Liver (tissue), 9 donors: ENCODE results near the gene ORAI2. TPM values are rescaled to one million over a fixed set of nuclear protein-coding genes. Genes with fewer than 3 reads are reported as not detected.

ENCODE experiments used
- DNase-seq: peaks from one replicate; pipeline ENCODE4 v3.0.0-alpha.2; 2017; ENCODE audit warnings: low spot score
- H3K27ac ChIP-seq, 2 donors: one replicate each; pipeline ENCODE4 v1.7.0; 2013; ENCODE audit warnings: inconsistent platforms in 2 of 2, low read length in 2 of 2, control low read depth in 1 of 2, low read depth in 1 of 2, mild to moderate bottlenecking in 1 of 2
- H3K27me3 ChIP-seq, 4 donors: one replicate each; pipeline versions ENCODE4 v1.6.1 to v1.7.0; 2013; ENCODE audit warnings: low read length in 3 of 4, inconsistent platforms in 1 of 4, mild to moderate bottlenecking in 1 of 4, moderate library complexity in 1 of 4; ENCODE audit not compliant: control insufficient read depth in 4 of 4, insufficient read depth in 4 of 4
- H3K36me3 ChIP-seq, 4 donors: one replicate each; pipeline versions ENCODE4 v1.6.1 to v1.7.0; 2013; ENCODE audit warnings: low read length in 3 of 4, mild to moderate bottlenecking in 3 of 4, low read depth in 1 of 4, moderate library complexity in 1 of 4; ENCODE audit not compliant: control insufficient read depth in 4 of 4, insufficient read depth in 3 of 4
- H3K4me1 ChIP-seq, 4 donors: one replicate each; pipeline versions ENCODE4 v1.6.1 to v1.7.0; 2013; ENCODE audit warnings: low read length in 3 of 4, mild to moderate bottlenecking in 3 of 4, moderate library complexity in 1 of 4; ENCODE audit not compliant: control insufficient read depth in 4 of 4, insufficient read depth in 4 of 4
- H3K4me3 ChIP-seq, 3 donors: one replicate each; pipeline versions ENCODE4 v1.6.1 to v1.7.0; 2013; ENCODE audit warnings: low read length in 3 of 3, control low read depth in 1 of 3, low read depth in 1 of 3, mild to moderate bottlenecking in 1 of 3
- H3K9ac ChIP-seq, 2 donors: one replicate each; pipeline ENCODE4 v1.7.0; 2013; ENCODE audit warnings: low read length in 2 of 2, mild to moderate bottlenecking in 2 of 2, moderate library complexity in 2 of 2, control low read depth in 1 of 2, low read depth in 1 of 2
- H3K9me3 ChIP-seq, 4 donors: one replicate each; pipeline versions ENCODE4 v1.6.1 to v1.7.0; 2013; ENCODE audit warnings: low read length in 3 of 4; ENCODE audit not compliant: control insufficient read depth in 4 of 4
- EGR1 ChIP-seq, 2 donors: IDR thresholded peaks; 2 replicates each; pipeline ENCODE4 v1.6.1; 2016 to 2018; ENCODE audit warnings: antibody characterized with exemption in 2 of 2, low read depth in 2 of 2
- FOXA1 ChIP-seq: IDR thresholded peaks from 2 replicates; pipeline ENCODE4 v1.6.1; 2016; ENCODE audit warnings: antibody characterized with exemption
- FOXA2 ChIP-seq: IDR thresholded peaks from 2 replicates; pipeline ENCODE4 v1.6.1; 2016; ENCODE audit warnings: antibody characterized with exemption
- GABPA ChIP-seq, 2 donors: IDR thresholded peaks in 1 of 2; conservative IDR thresholded peaks in 1 of 2; 2 replicates each; pipeline ENCODE4 v1.6.1; 2016; ENCODE audit warnings: antibody characterized with exemption in 2 of 2, mild to moderate bottlenecking in 1 of 2, moderate library complexity in 1 of 2
- HNF4A ChIP-seq, 2 donors: conservative IDR thresholded peaks; 2 replicates each; pipeline ENCODE4 v1.6.1; 2016; ENCODE audit warnings: antibody characterized with exemption in 2 of 2, mild to moderate bottlenecking in 2 of 2
- HNF4G ChIP-seq: IDR thresholded peaks from 2 replicates; pipeline ENCODE4 v1.6.1; 2016; ENCODE audit warnings: antibody characterized with exemption
- JUND ChIP-seq, 2 donors: IDR thresholded peaks; 2 replicates each; pipeline ENCODE4 v1.6.1; 2016; ENCODE audit warnings: antibody characterized with exemption in 2 of 2
- NR2F2 ChIP-seq: IDR thresholded peaks from 2 replicates; pipeline ENCODE4 v1.6.1; 2016; ENCODE audit warnings: antibody characterized with exemption
- RAD21 ChIP-seq, 2 donors: IDR thresholded peaks; 2 replicates each; pipeline ENCODE4 v1.6.1; 2016; ENCODE audit warnings: antibody characterized with exemption in 2 of 2, mild to moderate bottlenecking in 2 of 2
- RXRA ChIP-seq, 2 donors: IDR thresholded peaks; 2 replicates each; pipeline ENCODE4 v1.6.1; 2017 to 2018; ENCODE audit warnings: antibody characterized with exemption in 2 of 2, mild to moderate bottlenecking in 1 of 2
- SP1 ChIP-seq: IDR thresholded peaks from 2 replicates; pipeline ENCODE4 v1.6.1; 2018; ENCODE audit warnings: antibody characterized with exemption, mild to moderate bottlenecking
- TAF1 ChIP-seq: conservative IDR thresholded peaks from 2 replicates; pipeline ENCODE4 v1.6.1; 2016; ENCODE audit warnings: antibody characterized with exemption, mild to moderate bottlenecking
- YY1 ChIP-seq: IDR thresholded peaks from 2 replicates; pipeline ENCODE4 v1.6.1; 2016; ENCODE audit warnings: antibody characterized with exemption, mild to moderate bottlenecking
- WGBS: extraction: QIAGEN DNeasy Blood & Tissue Kit; methylation state at CpG from one replicate; pipeline ENCODE4 v1.1.7; 2013; 5-methylcytosine and 5-hydroxymethylcytosine counted together
- polyA plus RNA-seq, 2 donors: library from polyadenylated mRNA; stranded (reverse) in 1 of 2; unstranded in 1 of 2; fragments of 200-250 nt in 1 of 2; fragments of >200 nt in 1 of 2; fragmentation: Nextera tagmentation in 1 of 2; extraction: Ambion mirVana in 1 of 2; gene quantifications; one replicate each; pipeline versions ENCODE4 v1.2.1 to v1.2.3, GENCODE V29; 2013 to 2015
- total RNA-seq, 2 donors: library from RNA; depleted of rRNA; stranded (reverse); fragments of >200 nt; gene quantifications; one replicate each; pipeline ENCODE4 v1.2.3, GENCODE V29; 2014
- TF ChIP-seq, protein P1 (sequence below): IDR thresholded peaks from 2 replicates; pipeline ENCODE4 v1.6.1; 2016; ENCODE audit warnings: antibody characterized with exemption, mild to moderate bottlenecking
- TF ChIP-seq, protein P2 (sequence below): IDR thresholded peaks from 2 replicates; pipeline ENCODE4 v1.6.1; 2016; ENCODE audit warnings: antibody characterized with exemption
- TF ChIP-seq, protein P3 (sequence below): IDR thresholded peaks from 2 replicates; pipeline ENCODE4 v1.6.1; 2016; ENCODE audit warnings: antibody characterized with exemption
- donor health status: healthy.
- donor health status: healthy.
- donor health status: healthy.
- donor health status: healthy.
- donor health status: healthy.

ORAI2 gene
- total and polyA plus RNA-seq, 4 donors: 1.3 to 10.3 (median 4.8) TPM

GRCh38 chr7:102392330-102392729 is 41.0 kb upstream of the ORAI2 start:
- no peak overlapping the region for H3K4me3 ChIP-seq
- no peak overlapping the region for H3K9ac ChIP-seq
- H3K27me3 ChIP-seq: no peaks in the 10 kb centered on the region
- WGBS: 96% methylated on average over 1 of the region's 1 CpG
- peaks cover 0 to 17% (median 14%) of the 10 kb centered on the region in 4 donors for H3K4me1 ChIP-seq
- TF ChIP-seq RXRA (IDR thresholded peaks at IDR 0.05): no peak
- TF ChIP-seq SP1: no peak
- TF ChIP-seq, protein P1, sequence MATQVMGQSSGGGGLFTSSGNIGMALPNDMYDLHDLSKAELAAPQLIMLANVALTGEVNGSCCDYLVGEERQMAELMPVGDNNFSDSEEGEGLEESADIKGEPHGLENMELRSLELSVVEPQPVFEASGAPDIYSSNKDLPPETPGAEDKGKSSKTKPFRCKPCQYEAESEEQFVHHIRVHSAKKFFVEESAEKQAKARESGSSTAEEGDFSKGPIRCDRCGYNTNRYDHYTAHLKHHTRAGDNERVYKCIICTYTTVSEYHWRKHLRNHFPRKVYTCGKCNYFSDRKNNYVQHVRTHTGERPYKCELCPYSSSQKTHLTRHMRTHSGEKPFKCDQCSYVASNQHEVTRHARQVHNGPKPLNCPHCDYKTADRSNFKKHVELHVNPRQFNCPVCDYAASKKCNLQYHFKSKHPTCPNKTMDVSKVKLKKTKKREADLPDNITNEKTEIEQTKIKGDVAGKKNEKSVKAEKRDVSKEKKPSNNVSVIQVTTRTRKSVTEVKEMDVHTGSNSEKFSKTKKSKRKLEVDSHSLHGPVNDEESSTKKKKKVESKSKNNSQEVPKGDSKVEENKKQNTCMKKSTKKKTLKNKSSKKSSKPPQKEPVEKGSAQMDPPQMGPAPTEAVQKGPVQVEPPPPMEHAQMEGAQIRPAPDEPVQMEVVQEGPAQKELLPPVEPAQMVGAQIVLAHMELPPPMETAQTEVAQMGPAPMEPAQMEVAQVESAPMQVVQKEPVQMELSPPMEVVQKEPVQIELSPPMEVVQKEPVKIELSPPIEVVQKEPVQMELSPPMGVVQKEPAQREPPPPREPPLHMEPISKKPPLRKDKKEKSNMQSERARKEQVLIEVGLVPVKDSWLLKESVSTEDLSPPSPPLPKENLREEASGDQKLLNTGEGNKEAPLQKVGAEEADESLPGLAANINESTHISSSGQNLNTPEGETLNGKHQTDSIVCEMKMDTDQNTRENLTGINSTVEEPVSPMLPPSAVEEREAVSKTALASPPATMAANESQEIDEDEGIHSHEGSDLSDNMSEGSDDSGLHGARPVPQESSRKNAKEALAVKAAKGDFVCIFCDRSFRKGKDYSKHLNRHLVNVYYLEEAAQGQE: no peak
- TF ChIP-seq GABPA (IDR thresholded peaks at IDR 0.05 in 1 of 2, conservative IDR thresholded peaks at IDR 0.05 in 1 of 2): no peak
- TF ChIP-seq FOXA2: no peak
- TF ChIP-seq FOXA1: no peak
- no peak for TF ChIP-seq JUND (IDR thresholded peaks at IDR 0.05)
- no peak for TF ChIP-seq NR2F2
- TF ChIP-seq, protein P2, sequence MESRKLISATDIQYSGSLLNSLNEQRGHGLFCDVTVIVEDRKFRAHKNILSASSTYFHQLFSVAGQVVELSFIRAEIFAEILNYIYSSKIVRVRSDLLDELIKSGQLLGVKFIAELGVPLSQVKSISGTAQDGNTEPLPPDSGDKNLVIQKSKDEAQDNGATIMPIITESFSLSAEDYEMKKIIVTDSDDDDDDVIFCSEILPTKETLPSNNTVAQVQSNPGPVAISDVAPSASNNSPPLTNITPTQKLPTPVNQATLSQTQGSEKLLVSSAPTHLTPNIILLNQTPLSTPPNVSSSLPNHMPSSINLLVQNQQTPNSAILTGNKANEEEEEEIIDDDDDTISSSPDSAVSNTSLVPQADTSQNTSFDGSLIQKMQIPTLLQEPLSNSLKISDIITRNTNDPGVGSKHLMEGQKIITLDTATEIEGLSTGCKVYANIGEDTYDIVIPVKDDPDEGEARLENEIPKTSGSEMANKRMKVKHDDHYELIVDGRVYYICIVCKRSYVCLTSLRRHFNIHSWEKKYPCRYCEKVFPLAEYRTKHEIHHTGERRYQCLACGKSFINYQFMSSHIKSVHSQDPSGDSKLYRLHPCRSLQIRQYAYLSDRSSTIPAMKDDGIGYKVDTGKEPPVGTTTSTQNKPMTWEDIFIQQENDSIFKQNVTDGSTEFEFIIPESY: no peak
- TF ChIP-seq, protein P3, sequence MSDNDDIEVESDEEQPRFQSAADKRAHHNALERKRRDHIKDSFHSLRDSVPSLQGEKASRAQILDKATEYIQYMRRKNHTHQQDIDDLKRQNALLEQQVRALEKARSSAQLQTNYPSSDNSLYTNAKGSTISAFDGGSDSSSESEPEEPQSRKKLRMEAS: no peak
- TF ChIP-seq YY1: no peak
- no peak for TF ChIP-seq TAF1
- TF ChIP-seq RAD21 (IDR thresholded peaks at IDR 0.05): no peak
- no peaks in the 10 kb centered on the region for H3K9me3 ChIP-seq
- DNase-seq: no peak
- peaks cover 0 to 7% (median 3%) of the 10 kb centered on the region in 4 donors for H3K36me3 ChIP-seq
- no peak overlapping the region for H3K27ac ChIP-seq

DNA sequence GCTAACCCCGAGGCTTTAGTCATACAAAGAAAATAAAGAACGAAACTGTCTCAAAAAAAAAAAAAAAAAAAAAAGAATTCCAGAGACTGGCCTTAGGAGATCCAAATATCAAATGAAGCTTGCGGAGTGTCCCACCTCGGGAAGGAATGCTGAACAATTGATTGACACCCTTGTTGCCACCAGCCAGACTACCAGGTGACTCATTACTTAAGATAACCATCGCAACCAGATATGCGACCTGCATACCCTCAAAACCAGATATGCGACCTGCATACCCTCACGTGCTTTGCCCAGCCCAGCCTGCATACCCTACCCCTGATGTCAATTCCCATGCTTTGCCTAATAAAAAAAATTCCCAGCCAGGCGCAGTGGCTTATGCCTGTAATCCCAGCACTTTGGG is 39.9 kb upstream of the ORAI2 start:
- H3K9ac ChIP-seq: no peak overlapping the region
- 90% methylated on average over 9 of the region's 9 CpGs for WGBS
- peaks cover 0 to 19% (median 16%) of the 10 kb centered on the region in 4 donors for H3K4me1 ChIP-seq
- H3K27ac ChIP-seq: no peak overlapping the region
- no peak overlapping the region for H3K4me3 ChIP-seq
- no peak for TF ChIP-seq GABPA (IDR thresholded peaks at IDR 0.05 in 1 of 2, conservative IDR thresholded peaks at IDR 0.05 in 1 of 2)
- TF ChIP-seq, protein P1: no peak
- no peak for TF ChIP-seq SP1
- TF ChIP-seq FOXA2: no peak
- TF ChIP-seq RAD21 (IDR thresholded peaks at IDR 0.05): no peak
- TF ChIP-seq JUND (IDR thresholded peaks at IDR 0.05): no peak
- TF ChIP-seq FOXA1: no peak
- TF ChIP-seq HNF4G: no peak
- no peak for TF ChIP-seq RXRA (IDR thresholded peaks at IDR 0.05)
- TF ChIP-seq, protein P2: no peak
- no peak for TF ChIP-seq NR2F2
- no peak for TF ChIP-seq EGR1 (IDR thresholded peaks at IDR 0.05; ENCODE audit: low read depth in 2 of 2)
- no peak for TF ChIP-seq YY1
- no peak for TF ChIP-seq TAF1
- no peak for TF ChIP-seq HNF4A (conservative IDR thresholded peaks at IDR 0.05)
- H3K9me3 ChIP-seq: no peaks in the 10 kb centered on the region
- DNase-seq: no peak
- H3K36me3 ChIP-seq: peaks cover 0 to 7% (median 3%) of the 10 kb centered on the region in 4 donors
- H3K27me3 ChIP-seq: no peaks in the 10 kb centered on the region
